HG03342 (cell line): ENCODE data around the gene GSTA3.
A peak's percentile ranks its signal among the peaks of the same experiment; 100 is the strongest.
"Not testable (repeated sequence)": the region's sequence is repeated elsewhere in the genome, so short reads cannot be mapped to it uniquely, and the experiment has no call there.

Experiments
- ATAC-seq: cut with Tn5 transposase; IDR thresholded peaks from one replicate; pipeline ENCODE4 v1.9.1; 2021; ENCODE audit warnings: mild to moderate bottlenecking, moderate library complexity; ENCODE audit not compliant: unreplicated experiment

The GSTA3 gene

DNA sequence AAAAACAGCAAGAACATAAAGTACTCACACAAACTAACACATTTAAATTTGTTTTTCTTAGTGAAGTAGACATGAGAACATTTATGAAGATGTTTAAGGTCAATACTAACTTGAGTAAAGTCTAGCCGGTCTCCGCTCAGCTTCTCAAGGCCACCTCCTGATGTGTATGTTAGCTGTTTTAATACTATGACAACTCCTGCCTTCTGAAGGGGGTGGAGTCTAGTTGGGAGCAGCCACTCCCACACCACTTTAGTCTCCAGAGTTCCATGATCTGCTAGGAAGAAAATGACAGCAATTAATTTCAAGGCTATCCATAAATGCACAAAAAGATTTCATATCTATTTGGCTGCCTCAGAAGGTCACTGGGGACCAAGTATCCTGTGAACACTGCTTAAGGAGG lies at the start of gene GSTA3:
Gene GSTA3 (minus strand): TSS at position 168 of the 400 bp plus-strand sequence. CDS start 3,864 bp downstream, outside the sequence.
- ATAC-seq, result no peak

DNA sequence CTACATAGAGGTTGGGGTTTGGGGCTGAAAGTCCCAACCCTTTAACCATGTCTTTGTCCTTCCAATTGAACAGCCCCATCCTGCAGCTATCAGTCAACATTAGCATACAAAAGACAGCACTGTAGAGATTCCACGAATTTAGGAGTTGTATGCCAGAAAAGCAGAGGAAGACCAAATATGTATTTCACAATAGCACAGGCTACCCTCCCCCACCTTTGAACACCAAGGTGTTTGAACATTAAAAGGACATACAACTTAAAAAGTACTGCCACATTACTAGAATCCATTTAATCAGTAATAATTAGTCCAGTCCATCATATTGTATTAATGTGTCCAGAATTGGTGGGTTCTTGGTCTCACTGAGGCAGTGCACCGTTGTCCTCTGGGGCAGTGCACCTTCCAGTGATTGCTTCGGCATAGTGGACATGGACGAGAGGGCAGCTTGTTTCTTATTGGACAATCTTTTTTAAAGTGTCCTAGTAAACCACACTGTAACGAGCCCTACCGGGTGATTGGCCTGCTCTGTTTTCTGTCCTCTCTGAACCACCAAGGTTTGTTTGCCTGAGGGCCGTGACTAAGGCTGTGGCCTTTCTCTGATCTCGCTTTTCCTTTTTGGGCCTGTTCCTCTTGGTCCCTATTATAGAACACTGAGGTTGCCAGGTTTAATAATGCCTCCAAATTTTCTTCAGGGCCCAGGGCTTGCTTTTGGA lies 49.2 kb upstream of the GSTA3 start:
- ATAC-seq, result no peak

DNA sequence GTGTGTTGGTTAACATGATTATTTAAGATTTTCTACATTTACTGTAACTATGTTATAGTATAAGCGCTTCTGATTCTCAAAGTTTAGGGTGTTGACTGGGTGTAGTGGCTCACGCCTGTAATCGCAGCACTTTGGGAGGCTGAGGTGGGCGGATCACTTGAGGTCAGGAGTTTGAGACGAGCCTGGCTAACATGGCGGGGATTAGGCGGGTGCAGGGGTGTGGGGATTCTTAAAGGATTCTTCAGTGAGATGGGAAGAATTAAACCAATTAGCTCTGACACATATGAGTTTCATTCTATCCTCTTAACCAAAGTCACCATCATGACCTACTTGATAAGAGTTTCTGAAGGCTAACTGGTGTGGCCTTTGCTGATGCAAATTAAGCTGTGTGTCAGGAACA lies 46.4 kb upstream of the GSTA3 start:
- ATAC-seq, result no peak

DNA sequence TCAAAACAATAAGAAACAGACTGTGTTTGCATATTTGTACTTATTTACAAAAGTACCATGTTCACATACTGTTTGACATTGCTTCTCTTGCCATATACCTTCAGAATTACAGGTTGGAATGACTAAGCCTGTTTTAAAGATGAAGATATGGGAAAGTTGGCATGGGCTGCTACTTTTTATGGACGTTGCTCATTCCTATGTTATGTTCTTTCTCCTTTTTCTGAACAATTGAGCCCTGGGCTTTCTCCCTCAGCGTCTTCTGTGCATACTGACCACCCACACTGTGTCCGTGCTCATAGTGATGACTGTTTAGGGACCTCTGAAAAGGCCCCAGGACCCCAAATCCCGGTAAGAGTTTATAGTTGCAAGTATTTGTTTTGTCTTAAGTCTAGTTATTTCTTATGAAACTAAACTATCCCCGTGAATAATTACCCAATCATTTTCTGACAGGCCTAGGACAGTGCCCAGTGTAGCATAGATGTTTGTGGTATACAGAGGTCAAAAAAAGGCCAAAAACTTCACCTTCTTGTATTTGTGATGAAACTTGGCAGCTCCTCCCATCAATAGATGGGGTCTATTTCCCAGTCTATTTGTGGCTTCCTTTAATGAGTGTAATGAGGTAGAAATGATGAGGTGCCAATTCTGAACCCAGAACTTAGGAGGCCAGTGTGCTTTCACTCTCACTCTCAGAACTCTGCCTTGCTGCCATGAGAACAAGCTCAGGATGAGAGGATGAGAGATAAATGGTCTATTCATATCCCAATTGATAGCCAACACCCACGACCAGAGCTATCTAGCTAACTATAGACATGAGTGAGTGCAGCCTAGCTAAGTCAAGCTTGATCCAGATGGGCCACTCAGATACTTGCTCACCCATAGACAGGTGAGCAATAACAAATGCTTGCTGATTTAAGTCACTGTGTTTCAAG lies 44.7 kb upstream of the GSTA3 start:
- peak; percentile 46 for ATAC-seq

DNA sequence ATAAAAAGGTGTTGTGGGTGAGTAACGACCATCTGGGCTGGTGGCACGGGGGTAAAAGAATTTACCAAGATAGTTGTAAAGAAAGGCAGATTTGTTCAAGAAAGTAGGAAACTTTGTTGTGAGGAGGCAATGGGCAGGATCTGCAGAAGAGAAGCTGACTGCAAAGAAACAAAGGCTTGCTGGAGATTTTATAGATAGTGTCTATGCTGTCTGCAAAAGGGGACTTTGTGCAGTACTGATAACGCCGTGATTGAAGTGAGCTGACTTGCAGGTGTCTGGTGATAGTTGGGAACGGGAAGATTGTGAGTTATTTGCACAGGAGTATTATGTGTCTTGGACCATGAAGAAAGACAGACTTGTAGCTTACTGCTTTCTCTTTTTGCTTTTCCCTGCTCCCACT lies 36.8 kb upstream of the GSTA3 start:
- ATAC-seq, result no peak

DNA sequence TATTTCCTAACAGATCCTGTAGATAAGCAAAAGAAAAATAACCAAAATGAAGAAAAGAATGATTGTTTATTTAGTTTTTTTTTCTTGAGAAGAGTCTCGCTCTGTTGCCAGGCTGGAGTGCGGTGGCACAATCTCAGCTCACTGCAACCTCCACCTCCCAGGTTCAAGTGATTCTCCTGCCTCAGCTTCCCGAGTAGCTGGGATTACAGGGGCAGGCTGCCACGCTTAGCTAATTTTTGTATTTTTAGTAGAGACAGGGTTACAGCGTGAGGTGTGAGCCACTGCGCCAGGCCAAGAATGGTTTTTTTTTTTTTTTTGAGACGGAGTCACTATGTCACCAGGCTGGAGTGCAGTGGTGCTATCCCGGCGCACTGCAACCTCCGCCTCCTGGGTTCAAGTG lies 33.3 kb upstream of the GSTA3 start:
- ATAC-seq, result not testable (repeated sequence)

DNA sequence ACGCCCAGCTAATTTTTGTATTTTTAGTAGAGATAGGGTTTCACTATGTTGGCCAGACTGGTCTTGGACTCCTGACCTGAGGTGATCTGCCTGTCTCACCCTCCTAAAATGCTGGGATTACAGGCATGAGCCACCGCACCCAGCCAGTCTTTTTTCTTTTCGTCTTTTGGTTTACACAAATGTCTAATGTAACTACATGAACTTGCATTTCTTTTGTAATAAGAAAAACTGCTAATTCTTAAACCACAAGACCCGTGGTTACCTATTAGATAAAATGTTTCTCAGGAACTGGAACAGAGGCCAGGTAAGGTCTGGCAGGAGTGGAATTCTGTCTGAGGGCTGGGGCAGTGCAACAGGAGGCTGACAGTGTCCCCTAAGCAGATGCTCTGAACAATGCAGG lies 32.7 kb upstream of the GSTA3 start:
- no peak for ATAC-seq

DNA sequence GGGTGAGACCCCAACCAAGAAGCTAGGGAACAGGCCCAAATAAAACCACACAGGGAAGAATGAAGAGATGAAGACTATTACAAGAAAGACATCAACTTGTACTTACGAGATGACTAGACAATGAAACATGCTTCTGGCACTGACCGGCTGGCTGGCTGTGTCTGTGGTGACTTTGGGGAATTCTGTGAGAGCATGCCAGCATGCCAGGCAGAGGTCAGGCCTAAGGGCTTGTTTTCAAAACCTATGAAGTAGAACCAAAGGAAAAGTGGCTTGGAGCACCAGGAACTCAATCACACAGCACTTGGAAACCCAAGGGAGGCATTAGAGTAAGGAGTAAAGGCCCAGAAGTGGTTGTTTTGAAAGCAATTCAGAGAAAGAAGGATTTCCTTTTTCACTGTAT lies 28.4 kb upstream of the GSTA3 start:
- ATAC-seq, result no peak

DNA sequence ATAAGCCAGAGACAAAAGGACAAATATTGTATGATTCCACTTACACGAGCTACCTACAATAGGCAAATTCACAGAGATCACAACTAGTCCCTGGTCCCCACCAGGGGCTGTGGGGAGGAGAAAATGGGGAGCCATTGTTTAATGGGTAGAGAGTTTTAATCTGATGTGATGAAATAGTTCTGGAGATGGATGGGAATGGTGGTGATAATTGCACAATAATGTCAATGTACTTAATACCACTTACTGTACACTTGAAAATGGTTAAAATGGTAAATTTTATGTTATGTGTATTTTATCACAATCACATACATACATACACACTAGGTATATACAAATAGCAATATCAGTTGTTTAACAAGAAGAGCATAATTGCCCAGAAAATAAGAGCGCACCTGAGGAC lies 24.3 kb upstream of the GSTA3 start:
- ATAC-seq, result no peak

DNA sequence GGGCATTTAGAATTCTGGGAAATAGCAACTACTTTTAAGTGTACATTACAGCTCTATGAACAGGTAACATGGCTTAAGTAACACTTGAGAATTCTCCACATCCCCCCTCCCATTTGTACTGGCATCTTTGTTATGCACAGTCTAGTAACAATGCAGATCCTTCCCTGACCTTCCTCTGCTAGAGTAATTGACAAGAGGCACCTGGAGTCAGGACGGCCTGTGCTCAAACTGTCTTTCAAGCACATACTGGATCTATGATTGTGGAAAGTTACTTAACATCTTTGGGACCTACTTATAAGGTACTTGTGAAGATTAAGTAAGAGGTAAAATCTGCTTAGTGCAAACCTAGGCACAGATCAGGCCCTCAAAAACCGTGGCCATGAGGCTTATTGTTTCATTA lies 21.9 kb upstream of the GSTA3 start:
- ATAC-seq, result no peak

DNA sequence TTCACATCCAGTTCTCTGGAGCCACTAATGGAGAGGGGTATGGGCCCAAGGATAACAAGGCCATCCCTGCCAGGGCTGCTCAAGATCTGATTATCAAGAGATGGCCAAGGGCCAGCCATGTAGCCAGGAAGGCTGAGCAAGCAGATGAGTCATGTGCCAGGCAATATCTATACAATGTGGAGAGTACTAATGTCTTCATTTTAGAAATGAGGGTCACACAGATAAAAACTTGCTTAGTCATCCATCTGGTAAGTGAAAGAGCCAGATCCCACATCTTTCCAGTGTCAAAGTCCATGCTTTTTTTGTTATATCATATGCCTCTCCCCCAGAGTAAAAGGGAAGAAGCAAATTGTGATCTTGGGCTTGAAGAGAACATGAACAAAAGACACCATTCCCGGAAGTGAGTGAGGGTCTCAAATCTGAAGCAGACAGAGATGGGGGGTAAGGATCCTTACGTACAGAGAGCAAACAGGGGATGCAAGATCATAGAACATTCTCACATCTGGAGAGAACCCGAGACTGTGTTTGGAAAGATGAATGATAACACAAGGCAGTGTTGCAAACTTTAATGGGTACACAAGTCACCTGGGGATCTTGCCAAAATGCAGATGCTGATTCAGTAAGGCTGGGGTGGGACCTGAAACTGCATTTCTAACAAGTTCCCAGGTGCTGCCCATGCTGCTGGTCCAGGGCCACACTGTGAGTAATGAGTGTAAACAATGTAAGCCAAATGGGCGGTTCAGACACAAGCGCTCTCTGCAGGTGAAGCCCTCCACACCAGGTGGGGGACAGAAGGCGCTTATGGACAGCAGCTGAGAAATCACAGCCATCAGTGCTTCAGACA lies 20.0 kb upstream of the GSTA3 start:
- no peak for ATAC-seq

DNA sequence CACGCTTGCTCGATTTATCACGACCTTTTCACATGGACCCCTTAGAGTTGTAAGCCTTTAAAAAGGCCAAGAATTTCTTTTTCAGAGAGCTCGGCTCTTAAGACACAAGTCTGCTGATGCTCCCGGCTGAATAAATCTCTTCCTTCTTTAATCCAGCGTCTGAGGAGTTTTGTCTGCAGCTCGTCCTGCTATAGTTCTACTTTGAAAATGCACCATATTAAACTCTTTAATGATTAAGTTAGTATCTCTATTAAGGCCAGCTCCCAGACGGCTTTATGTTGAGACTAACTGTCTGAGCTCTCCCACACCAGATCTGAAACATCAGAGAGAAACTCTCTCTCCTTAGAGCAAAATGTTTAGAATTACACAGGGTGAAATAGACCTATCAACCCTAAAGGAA lies 18.0 kb upstream of the GSTA3 start:
- ATAC-seq, result no peak

DNA sequence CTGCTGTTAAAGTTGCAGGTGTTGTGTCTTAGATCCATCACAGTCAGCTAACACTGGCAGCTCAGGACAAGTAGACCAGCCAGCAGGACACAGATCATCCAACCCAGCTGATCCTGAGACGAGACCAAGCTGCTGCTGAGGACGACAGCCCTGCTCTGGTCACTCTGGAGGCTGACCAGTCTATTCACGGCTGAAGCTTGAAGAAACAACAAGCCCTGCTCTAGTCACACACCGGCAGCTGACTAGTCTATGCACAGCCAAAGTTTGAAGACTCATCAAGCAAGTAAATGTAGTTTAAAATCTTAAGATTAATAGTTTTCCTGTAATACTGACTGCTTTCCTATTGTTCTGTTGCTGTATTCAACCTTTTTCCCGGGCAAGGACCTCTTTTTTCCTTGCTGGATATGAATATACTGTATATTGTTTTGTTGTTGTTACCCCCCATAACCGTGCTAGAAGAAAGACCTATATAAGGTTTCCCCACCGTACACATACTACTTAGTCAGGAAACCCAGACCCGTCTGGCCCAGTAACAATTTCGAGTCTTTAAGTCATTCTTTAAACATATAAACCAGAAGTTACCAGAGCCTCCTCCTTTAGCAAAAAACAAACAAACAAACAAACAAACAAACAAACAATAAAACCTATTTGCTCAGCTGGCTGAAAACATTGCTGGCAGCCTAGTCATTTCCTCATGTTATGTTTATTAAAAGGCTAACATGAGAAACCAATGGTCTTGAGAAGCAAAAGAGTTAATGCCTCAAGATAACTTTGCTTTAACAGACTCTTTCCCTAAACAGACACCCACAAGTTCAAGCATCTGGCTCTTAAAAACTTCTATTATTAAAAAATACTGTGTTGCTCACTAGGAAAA lies 16.7 kb upstream of the GSTA3 start:
- ATAC-seq, result no peak

DNA sequence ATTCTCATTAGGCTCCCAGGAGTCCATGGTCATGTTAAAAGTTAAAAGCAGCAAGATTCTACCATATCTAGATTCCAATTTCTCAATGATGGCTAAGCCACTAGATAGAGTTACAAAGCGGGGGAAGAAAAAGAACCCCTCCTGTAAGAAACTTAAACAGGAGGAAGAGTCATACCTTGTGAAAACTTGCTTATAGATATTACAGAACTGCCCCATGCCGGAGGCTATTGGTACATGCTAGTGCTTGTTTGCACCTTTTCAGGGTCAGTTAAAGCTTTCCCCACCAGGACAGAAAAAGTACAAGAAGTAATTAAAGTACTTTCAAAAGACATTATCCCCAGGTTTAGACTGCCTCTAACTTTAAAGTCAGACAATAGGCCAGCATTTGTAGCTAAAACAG lies 15.5 kb upstream of the GSTA3 start:
- ATAC-seq, result no peak

DNA sequence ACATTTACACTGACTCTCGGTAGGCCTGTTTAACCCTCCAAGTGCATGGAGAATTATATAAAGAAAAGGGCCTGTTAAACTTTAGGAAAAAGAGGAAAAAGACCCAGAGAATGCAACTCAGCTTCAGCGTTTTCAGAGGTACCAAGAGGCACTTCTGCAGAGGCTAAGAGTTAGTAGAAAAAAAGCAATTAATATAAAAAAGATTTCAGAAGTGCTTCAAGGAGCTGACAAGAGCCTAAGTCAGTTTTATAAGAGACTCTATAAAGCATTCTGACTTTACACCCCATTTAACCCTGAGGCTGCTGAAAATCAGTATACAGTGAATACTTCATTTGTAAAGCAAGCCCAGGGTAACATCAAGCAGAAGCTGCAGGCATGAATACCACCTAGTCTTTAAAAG lies 14.2 kb upstream of the GSTA3 start:
- not testable (repeated sequence) for ATAC-seq

DNA sequence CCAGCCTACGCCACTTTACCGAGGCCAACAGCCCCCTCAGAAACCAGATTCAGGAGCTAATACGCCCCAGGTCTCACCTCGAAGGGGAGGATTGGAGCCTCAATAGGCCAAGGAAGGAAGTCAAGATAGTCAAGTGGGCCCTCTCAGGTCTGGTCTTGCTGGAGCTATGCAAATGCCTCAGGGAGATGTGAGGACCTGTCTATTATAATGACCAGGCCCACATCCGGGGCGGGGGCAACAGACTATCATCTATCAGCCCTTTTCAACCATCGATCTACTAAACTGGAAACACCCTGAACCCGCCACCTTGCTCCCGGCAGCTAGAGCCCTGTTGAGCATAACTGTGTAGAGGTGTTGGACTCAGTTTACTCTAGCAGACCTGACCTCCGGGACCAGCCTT lies 12.7 kb upstream of the GSTA3 start:
- no peak for ATAC-seq

DNA sequence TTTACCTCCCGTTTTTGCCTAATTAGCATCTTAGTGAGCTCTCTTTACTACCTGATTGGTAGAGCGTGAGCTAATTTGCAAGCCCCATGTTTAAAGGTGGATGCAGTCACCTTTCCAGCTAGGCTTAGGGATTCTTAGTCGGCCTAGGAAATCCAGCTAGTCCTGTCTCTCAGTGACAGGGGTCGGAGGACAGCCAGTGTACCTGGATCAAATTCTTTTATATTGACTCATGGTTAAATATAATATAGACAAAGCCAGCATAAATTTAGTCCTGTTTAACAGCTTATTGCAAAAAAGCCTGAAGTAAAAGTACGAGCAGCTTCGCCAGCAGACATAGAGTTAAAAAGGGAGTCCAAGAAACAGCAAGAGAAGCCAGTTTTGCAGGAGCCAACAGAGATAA lies 12.2 kb upstream of the GSTA3 start:
- ATAC-seq, result no peak

DNA sequence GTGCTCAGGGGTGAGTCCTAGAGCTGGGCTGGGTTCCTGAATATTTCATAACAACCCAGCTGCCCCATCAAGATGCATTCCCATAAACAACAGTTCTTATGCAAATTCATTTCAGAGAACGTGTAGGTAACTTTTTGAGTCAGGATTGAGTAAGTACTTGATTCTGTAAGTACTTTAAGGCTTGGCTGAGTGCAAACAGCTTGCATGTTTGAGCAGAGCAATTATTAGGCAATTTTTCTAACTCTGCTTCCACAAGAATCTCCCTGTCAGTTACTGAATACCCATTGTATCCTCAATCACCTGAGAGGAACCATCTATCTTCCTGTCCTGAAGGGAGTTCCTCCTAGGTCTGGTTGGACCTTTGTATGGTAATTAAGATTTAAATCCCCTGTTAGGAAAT lies 10.0 kb upstream of the GSTA3 start:
- ATAC-seq, result not testable (repeated sequence)

DNA sequence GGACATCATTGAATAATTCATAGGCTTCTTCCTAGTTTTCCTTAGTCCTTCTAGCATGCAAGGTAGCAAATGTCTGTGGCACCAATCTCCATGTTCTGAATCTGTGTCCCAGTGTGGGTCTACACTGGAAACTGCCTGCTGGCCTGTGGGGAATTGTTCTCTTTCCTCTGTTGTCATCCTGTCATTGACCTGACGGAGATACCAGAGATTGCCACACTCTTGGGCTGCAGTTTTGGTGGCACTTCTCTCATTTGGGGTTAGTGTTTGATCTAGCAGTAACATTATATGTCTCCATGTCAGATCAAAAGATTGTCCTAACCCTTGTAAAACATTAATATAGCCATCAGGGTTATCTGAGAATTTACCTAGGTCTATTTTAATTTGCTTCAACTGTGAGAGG lies 9.3 kb upstream of the GSTA3 start:
- not testable (repeated sequence) for ATAC-seq

DNA sequence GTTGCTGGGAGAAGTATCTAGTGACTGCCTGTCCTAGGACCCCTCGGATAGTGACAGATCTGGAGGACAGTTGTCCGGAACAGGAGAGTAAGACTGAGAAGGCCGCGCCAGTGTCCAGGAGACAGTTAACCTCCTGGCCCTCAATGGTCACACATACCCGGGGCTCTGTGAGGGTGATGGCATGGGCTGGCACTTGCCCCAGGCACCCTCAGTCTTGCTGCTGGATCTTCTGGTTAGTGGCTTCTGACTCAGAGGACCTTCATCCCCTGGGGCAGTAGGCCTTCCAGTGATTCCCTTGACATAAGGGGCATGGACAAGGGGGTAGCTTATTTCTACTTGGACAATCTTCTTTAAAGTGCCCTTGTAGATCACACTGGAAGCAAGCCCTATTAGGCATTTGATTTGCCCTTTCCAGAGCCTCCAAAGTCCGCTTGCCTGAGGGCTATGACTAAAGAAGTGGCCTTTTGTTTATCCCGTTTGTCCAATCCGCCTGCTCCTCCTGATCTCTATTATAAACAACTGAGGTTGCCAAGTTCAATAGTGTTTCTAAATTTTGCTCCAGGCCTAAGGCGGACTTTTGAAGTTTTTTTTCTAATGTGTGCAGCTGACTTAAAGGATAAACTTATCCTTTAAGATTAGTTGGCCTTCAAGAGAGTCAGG lies 8.7 kb upstream of the GSTA3 start:
- ATAC-seq, result not testable (repeated sequence)
